ENCODE data around the gene MTMR3.

Gene MTMR3

GRCh38 chr22:29917052-29917902, 34.3 kb downstream of the MTMR3 start:
- no peak for DNase-seq

- no peak for DNase-seq
Measured at GRCh38 chr22:29925402-29925801, 42.4 kb downstream of the MTMR3 start.

DNA sequence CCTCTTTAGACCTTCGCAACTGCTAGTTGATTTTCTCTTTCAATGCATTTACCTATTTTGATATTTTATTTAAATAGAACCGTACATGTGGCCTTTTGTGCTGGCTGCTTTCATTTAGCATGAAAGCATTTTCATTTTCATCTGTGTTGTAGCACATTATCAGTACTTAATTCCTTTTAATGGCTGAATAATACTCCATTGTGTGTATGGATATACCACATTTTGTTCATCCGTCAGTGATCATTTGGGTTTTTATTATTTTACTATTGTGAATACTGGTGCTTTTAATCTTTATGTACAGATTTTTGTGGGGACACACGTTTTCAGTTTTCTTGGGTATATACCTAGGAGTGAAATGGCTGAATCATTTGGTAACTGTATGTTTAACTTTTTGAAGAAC, 43.1 kb downstream of the MTMR3 start:
- DNase-seq: no peak

- DNase-seq: no peak
Measured at GRCh38 chr22:29932136-29932535, 49.2 kb downstream of the MTMR3 start.

- DNase-seq: no peak
Measured at GRCh38 chr22:29933619-29934018, 50.6 kb downstream of the MTMR3 start.

DNA sequence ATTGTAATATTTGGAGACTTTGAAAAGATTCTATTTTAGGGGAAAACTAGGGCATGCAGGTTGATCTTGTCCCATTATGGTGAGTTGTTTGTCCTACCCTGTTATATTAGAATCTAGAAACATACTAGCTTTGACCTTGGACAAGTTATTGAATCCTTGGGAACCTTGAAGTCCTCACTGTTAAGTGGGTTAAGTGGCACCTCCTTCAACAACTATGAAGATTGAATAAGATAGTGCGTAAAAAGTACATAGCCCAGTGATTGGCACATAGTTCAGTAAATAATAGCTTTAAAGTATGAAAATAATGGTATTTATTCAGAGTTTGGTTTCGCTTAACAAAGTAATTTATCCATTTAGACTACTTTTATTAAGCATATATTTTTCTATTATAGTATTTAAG, 51.6 kb downstream of the MTMR3 start:
- no peak for DNase-seq

- DNase-seq: no peak
Measured at GRCh38 chr22:29936186-29936585, 53.2 kb downstream of the MTMR3 start.

DNA sequence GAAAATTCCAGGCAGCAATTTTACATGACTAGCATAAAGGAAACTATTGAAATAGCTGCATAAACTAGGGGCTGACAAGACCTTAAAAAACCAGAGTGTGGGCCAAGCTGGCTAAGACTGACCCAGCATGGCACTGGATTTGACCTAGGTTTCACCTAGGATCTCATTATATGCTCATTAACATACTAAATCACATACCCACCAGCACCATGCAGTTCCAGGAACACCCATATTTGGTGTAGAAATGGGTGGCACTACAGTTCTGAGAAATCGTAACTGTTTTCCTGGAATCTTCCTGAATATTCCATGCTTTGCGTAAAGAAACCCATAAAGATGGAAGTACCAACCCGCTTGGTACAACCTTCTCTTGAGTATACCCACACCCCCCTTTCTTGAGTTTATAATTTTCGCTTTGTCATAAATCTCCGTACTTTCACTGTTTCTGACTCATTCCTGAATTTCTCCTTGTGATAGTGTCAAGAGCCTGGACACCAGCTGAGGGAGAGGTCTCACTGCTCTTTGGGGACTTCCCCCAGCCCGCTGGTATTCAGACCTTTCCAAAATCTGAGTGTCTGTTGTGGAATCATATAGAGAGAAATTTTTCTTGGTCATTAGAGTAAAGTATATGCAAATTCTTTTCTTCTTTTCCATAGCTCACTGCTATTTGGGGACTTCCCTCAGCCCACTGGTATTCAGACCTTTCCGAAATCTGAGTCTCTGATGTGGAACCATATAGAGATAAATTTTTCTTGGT, 55.1 kb downstream of the MTMR3 start:
- no peak for DNase-seq

GRCh38 chr22:29940526-29940925, 57.6 kb downstream of the MTMR3 start:
- no peak for DNase-seq

GRCh38 chr22:29944339-29944738, 61.4 kb downstream of the MTMR3 start:
- no peak for DNase-seq

- DNase-seq: no peak
Measured at GRCh38 chr22:29945435-29945834, 62.5 kb downstream of the MTMR3 start.

DNA sequence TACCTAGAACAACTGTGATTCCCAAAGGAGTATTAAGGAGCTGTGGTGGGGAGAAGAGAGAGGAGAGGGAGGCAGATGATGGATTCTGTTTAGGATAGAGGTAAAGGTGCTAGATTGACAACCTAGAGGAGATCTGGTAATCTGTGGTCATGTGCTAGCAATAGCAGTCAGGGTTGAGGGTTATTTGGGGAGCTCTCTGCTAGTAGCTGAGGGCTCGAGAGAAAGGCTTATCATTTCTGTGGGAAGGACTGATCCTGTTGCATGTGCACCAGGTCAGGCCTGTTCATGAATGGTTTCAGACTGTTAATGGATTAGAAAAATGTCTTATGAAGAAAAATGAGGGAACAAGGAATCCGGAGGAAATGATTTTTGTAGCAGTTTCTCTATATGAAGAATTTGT, 63.2 kb downstream of the MTMR3 start:
- no peak for DNase-seq

- DNase-seq: no peak
Measured at GRCh38 chr22:29947410-29948384, 64.7 kb downstream of the MTMR3 start.

GRCh38 chr22:29948385-29948769, 65.4 kb downstream of the MTMR3 start:
- no peak for DNase-seq

- DNase-seq: no peak
Measured at GRCh38 chr22:29949872-29950271, 66.9 kb downstream of the MTMR3 start.

DNA sequence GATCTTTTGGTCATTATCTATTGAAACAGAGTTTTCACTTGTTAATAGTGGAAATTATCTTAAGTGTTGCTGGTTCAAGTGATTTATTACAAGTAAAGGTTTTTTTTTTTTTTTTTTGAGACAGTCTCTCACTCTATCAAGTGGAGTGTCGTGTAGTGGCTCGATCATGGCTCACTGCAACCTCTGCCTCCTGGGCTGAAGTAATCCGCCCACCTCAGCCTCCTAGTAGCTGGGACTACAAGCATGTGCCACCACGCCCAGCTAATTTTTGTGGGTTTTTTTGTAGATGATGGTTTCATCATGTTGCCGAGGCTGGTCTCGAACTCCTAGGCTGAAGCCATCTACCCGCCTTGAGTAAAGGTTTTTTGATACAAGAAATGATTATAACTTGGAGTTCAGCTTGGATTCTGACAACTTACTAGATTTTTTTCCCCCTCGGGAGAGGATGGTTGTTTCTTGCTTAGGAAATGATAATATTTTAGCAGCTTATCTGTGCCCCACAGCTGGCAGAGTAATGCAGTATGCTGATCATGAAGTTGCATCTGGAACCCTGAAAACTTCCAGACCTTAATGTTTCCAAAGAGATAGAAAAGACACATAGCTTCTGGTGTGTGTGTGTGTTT, 68.9 kb downstream of the MTMR3 start:
- DNase-seq: no peak

- DNase-seq: no peak
Measured at GRCh38 chr22:29954203-29954855, 71.4 kb downstream of the MTMR3 start.

- no peak for DNase-seq
Measured at GRCh38 chr22:29956680-29957079, 73.7 kb downstream of the MTMR3 start.

DNA sequence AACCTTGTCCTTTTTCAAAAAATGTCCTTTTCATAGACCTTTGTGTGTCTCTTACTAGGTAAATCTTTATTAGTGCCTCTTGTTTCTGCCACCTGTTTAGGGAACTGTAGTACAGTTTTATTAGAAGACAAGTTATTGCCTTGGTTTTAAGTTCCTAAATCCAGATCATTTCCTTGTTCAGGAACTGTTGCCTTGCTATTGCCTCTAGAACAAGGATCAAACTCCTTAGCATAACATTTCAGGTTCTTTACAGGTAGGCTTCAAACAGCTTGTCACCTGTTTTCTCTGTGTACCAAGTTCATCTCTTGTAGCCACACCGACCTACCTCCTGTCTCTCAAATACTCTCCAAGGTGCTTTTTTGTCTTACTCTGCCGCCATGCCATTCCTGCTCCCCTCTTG, 75.2 kb downstream of the MTMR3 start:
- DNase-seq: no peak

DNA sequence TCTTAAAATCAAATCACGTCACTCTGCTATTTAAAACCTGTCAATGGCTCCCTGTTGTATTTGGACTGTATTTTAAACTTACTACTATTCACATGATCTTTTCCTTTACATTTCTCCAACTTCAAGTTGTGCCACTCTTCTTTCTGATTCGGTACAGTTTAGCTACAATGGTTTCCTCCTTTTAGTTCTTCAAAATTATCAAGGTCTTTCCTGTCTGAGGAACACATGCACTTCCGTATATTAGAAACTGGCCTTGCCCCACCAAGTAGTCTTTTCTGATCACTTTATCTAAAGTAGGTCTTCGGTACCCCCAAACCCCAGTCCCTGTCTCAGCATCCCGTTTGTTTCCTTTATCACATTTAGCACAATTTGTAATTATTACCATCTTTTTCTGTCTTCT, 81.8 kb downstream of the MTMR3 start:
- DNase-seq: no peak

DNA sequence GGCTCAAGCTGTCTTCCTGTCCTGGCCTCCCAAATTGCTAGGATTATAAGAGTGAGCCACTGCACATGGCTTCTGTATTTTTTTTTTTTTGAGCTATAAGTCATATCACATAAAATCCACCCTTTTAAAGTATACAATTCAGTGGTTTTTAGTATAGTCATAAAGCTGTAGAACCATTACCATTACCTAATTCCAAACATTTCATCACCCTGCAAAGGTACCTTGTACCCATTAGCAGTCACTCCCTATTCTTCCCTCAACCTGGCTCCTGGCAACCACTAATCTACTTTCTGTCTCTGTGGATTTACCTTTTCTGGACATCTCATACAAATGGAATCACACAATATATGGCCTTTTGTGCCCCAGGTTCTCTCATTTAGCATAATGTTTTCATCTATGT, 84.5 kb downstream of the MTMR3 start:
- DNase-seq: no peak

DNA sequence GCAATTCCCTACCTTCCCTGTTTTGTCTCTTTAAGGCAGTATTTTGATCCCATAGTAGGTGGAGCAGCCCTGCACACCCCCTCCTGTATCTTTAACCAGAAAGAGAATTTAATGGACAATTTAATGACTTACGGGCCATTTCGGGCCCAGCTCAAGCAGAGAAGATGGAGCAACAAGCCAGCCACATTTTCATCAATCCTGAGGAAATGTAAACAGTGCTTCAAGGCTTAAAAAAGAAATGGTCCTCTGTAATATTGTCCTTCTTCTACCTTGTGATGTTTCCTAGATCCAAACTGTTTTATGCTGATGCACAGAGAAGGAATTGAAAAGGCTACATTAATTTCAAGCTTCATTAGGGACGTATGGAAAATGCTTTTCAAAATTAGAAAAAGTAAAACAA, 88.6 kb downstream of the MTMR3 start:
- DNase-seq: no peak

All from NCI-H2081 (cell line).